GM19238 (cell line): ENCODE results near the gene WFIKKN1.

Experiments used
- DNase-seq: peaks from one replicate; pipeline ENCODE4 v3.0.0; 2011; ENCODE audit warnings: low spot score; ENCODE audit not compliant: insufficient read length

The WFIKKN1 gene, protein sequence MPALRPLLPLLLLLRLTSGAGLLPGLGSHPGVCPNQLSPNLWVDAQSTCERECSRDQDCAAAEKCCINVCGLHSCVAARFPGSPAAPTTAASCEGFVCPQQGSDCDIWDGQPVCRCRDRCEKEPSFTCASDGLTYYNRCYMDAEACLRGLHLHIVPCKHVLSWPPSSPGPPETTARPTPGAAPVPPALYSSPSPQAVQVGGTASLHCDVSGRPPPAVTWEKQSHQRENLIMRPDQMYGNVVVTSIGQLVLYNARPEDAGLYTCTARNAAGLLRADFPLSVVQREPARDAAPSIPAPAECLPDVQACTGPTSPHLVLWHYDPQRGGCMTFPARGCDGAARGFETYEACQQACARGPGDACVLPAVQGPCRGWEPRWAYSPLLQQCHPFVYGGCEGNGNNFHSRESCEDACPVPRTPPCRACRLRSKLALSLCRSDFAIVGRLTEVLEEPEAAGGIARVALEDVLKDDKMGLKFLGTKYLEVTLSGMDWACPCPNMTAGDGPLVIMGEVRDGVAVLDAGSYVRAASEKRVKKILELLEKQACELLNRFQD

DNA sequence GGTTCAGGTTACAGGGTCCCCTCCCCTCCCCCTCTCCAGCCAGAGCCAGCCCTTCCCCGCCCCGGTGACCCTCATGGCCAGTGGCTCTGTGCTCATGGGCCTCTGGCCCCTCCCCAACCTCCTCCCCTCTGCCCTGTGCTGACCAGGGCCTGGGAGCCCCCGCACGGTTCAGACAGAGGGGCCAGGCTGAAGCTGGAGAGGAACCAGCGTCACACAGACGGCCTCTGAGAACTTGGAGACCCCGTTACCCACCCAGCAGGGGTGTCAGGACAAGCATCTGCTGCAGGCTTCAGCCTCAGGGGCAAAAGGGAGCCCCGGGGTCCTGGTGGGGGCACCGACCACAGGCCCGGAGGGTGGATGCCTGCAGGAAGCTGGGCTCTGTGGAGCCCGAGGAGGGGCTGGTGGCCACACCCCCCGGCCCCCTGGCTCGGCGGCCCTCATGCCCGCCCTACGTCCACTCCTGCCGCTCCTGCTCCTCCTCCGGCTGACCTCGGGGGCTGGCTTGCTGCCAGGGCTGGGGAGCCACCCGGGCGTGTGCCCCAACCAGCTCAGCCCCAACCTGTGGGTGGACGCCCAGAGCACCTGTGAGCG is at the start of gene WFIKKN1:
WFIKKN1 (plus strand) TSS at position 171 of the 591 bp plus-strand sequence; CDS start at position 440, 269 bp downstream.
- DNase-seq = no peak

DNA sequence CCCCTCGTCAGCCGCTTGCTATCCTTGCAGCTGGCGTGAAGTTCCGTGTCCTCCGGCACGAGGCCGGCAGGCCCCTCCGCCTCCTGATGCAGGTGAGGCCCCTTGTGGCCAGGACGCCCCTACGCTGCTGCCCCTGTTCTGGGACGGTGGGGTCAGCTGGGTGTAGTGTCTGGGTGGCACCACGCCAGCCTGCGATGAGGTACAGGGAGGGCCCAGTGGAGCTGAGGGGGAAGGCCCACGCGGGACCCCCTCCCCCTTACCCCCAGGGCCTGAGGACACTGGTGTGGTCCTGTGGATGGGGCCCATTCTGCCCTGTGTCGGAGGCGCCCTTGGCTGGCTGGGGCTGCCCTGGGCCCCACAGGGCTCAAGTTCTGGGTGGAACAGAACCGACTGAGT is 48.6 kb upstream of the WFIKKN1 start:
- DNase-seq = no peak

DNA sequence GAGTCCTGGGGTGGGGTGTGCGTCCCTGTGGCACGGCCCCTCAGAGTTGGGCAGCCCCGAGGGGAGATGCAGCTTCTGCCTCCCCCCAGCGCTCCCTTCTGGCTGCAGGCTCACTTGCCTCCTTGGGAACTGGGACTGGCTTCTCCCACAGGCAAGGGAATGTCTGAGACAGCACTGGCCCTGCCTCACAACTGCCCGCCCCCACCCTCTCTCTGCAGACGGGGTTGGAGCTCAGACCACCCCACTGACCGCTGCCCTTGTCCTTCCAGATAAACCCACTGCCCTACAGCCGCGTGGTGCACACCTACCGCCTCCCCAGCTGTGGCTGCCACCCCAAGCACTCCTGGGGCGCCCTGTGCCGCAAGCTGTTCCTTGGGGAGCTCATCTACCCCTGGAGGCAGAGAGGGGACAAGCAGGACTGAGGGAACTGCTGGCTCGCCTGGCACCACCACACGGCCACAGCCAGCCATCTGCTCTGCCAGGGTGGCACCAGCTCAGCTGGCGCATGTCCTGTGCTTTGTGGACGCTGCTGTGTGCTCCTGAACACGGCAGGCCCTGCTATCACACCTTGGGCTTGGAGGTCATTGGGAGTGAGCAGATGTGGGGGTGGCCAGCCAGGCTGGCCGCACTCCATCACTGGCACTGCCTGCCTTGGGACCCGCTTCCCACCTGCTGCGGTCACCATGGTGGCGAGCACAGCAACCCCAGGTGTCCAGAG is 48.0 kb upstream of the WFIKKN1 start:
- DNase-seq = no peak

DNA sequence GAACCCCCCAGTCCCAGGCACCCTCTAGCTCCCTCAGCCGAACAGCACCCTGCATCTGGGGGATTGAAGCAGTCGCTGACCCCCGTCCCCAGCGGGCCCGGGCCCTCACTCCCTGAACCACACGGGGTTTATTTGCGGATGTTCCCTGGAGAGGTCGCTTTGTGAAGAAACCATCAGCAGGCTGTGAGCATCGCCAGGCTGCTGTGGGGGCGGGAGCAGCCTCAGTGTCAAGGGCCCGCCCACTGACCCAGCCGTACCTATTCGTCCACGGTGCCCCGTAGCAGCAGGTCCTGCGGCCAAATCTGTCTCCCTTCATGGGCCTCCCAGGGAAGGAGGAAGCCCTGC is 47.3 kb upstream of the WFIKKN1 start:
- no peak for DNase-seq

DNA sequence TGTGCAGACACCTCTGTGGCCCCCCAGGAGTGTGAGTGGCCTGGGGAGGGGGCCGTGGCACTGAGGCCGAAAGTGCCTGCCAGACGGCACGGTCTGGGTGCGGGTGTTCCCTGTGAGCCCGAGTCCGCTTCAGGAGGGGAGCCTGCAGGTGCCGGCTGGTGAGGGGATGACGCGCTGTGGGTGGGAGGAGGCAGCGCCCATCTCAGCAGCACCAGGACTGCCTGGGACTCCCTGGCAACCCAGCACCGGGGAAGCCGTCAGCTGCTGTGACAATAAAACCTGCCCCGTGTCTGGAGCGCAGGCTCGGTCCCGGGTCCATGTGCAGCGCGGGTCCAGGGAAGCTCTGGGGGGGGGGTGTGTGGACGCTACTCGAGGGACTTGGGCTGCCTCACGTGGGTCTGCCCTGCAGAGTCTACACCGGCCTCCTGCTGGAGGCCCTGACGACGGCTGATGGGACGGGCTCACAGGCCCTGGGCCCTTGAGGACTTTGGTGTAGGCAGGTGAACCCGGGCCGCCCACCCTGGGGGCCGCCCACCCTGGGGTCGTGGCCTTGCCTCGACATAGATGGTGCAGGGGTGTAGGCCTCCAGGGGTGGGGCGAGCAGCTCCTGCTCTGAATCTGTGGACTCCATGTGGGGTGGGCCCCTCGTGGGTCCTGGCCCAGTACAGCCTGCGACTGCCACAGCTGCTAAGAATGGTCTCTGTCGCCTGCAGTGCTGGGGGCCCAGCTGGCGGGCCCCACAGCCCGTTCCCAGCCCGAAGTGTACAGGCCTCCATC is 46.8 kb upstream of the WFIKKN1 start:
- no peak for DNase-seq

DNA sequence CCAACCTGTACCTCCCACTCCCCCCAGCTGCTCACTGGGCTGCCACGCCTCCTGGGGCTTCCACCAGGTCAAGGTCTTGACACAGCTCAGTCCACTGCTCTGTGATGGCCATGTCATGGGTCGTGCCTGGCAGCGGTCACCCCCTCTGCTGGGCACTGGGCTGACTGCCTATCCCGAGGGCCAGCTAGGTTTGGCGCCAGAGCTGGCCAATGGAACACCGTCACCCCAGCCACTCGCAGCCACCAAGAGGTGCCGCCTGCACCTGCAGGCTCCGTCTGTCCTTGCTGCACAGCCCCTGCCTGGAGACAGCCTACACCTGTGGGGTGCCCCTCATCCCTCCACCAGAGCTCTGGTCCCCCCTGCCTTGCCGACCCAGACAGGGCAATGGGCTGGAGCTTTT is 45.4 kb upstream of the WFIKKN1 start:
- DNase-seq = no peak

DNA sequence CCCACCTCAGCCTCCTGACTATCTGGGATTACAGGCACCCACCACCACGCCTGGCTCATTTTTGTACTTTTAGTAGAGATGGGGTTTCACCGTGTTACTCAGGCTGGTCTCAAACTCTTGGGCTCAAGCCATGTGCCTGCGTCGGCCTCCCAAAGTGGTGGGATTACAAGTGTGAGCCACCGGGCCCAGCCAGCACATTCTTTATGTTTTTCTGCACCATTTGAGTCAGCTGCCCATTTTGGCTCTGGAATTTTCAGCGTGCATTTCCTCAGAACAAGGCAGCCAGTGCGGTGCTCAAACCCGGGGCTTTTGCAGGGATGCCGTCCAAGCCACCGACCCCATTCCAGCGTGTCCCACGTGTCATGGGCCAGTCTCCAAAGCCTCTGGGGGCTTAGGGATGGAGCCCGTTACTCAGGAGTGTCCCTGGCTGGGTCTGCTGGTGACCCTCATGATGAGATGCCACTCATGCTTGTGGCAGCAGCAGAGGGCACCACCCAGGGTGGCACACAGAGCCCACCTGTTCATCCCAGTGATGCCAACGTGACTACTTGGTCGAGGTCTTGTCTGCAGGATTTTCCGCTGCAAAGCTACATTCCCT is 44.6 kb upstream of the WFIKKN1 start:
- no peak for DNase-seq

DNA sequence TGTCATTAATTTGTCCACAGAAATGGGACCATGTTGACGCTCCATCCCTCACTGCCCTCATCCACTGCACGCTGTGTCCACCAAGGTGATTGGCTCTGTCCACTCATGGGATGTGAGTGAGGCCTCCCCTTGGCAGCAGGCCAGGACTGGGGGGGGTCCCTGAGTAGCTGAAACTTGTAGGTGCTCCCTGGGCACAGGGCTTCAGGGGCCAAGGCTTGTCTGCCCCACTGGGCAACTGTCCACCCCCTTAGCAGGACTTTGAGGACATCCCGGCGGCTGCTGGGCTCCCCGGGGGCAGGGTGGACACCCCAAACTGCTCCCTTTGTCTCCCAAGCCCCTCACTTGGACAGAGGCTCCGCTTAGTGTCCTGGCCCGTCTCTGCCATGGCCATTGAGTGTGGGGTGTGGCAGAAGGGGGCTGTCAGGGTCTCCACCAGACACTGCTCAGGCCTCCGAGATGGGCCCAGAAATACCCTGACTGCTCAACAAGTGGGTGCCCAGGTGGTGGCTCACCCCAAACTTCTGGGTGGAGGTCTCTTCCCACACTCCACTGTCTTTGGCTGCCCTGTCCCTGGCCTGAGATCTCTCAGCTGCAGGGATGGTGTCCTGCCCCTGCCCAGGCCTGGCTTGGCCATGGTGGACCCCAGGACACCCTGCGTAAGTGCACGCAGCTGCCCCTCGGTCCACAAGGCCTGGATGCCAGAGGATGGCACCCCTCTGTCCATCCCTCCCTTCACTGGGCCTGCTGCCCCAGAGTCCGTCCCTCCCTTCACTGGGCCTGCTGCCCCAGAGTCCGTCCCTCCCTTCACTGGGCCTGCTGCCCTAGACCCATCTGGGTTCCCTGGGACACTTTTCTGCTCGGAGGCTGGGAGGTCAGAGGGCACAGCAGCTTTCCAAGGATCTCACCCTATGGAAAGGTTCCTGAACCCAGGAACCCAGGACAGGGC is 43.9 kb upstream of the WFIKKN1 start:
- no peak for DNase-seq

DNA sequence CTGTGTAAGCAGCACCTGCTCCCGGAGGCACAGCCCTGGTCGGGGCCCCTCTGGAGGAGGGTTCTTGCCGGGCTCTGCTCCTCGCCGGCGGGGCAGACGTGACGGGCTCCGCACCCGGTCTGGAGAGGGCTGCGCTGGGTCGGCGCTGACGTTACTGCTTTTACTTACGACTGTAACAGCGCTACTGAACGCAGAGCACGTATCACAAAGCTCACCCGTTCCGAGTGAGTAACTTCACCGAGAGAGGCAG is 42.2 kb upstream of the WFIKKN1 start:
- peak; percentile 45 for DNase-seq

DNA sequence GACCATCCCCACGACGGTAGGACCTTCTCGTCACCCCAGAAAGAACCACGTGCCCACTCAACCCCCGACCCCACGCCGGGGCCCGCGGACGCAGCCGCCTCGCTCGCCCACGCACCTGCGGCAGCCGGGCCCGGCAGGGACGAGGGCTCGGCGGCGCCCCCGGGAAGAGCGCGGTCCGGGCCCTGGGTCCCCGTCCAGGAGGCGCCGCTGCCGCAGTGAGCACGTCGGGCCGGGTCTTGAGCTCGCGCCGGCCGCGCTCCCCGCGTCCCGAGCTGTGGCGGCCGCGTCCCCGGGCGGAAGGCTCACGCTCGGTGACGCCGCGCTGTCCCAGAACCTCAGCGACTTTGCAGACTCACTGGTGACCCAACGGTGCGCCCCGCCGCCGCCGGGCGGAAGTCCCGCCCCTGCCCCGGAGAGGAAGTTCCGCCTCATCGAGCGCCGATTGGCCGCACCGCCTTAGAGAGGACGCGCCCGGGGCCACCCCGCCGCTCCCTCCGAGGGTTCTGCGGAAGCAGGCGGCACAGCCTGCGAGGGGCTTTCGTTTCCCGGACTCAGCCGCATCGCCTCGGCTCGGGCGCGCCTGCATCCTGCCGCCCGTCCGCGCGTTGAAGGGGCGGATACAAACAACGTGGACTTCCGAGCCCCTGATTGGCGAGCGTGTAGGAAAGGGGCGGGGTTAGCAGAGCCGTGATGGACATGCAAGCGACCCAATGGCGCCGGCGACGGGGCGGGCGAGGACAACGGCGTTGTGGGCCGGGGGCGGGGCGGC is 41.7 kb upstream of the WFIKKN1 start:
- peak; percentile 93 for DNase-seq

DNA sequence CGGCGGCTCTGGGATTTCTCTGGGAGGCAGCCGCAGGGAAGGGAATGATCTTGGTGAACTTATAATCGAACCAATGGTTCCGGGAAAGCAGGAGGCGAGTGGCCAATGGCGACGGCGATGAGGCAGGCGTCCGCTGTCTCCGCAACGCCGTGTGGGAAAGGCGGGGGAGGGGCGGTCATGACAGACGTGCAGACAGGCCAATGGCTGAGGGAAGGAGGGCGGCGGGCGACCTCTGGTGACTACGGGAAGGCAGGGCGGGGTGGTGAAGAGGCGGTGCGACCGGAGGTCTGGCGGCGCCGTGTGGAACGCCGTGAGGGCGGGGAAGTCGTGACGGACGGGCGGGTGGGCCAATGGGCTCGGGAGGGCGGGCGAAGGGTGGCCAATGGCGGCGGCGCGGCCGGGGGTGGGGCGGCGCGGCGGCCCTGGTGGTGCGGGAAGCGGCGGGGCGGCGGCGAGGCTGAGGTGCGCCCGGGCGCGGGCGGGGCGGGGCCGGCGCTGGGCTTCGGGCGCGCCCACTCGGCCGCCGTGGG is 41.1 kb upstream of the WFIKKN1 start, which contains the start of gene RAB40C:
RAB40C (plus strand) TSS at position 409 of the 530 bp plus-strand sequence. CDS start 226 bp downstream, outside the sequence.
- DNase-seq = peak; percentile 99

DNA sequence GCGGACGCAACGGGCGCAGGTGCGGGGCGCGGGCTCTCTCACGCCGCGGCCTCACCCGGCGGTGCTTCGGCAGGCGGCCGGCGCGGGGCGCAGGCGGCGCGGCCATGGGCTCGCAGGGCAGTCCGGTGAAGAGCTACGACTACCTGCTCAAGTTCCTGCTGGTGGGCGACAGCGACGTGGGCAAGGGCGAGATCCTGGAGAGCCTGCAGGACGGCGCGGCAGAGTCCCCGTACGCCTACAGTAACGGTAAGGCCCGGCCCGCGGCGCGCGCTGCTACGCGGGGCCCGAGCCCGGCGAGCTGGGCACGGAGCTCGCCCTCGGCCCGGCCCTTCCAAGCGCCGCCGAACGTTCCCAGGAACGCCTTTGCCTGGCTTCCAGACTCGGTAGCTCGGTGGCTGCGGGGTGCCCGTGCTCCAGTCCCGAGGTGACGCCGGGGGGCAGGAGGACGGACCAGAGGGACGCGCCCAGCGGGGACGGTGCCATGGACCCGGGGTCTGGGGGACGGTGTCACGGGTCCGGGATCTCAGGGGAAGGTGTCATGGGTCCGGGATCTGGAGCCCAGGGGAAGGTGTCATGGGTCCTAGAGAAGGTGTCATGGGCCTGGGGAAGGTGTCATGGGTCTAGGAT is 40.5 kb upstream of the WFIKKN1 start:
- DNase-seq = no peak

DNA sequence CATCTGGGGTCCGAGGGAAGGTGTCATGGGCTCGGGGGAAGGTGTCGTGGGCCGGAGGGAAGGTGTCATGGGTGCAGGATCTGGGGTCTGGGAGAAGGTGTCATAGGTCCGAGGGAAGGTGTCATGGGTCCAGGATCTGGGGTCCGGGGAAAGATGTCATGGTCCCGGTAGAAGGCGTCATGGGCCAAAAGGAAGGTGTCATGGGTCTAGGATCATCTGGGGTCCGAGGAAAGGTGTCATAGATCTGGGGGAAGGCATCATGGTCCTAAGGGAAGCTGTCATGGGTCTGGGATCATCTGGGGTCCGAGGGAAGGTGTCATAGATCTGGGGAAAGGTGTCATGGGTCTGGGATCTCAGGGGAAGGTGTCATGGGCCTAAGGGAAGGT is 40.0 kb upstream of the WFIKKN1 start:
- DNase-seq = no peak

DNA sequence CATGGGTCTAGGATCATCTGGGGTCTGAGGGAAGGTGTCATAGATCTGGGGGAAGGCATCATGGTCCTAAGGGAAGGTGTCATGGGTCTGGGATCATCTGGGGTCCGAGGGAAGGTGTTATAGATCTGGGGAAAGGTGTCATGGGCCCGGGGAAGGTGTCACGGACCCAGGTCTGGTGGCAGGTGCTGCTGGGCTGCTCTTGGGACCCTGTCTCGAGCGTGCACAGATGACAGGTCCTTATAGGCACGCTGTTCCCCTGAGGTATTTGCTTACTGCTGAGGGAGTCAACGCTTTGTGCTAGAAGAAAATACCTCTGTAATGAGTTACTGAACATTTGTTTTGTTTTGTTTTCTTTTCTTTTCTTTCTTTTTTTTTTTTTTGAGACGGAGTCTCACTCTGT is 39.6 kb upstream of the WFIKKN1 start:
- DNase-seq = no peak

DNA sequence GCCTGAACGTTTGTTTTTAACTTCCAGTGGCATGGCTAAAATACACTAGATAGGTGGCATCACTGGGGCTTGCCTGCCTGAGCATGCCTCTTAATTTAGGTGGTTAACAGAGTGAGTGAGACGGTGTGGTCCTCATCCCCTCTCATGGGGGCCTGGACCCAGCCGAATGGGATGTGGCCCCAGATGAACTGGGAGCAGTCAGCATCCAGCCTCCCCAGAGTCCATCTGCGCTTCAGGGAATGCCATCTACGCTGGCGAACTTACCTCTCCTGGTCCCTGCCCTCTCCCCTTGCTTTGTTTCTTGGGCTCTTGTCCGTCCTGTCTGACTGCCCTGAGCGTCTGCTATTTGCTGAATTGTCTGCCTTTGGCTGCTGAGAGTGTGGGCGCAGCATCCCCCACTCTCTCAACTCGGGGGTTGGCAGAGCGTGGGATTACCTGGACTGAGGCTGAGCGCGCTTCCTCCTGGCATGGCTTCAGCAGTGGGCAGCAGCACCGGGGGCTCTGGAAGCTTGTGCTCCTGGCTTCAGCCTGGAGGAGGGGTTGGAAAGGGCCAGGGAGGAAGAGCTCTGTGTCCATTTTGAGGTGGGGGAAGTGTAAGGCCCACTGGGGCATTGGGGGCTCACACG is 38.8 kb upstream of the WFIKKN1 start:
- no peak for DNase-seq

DNA sequence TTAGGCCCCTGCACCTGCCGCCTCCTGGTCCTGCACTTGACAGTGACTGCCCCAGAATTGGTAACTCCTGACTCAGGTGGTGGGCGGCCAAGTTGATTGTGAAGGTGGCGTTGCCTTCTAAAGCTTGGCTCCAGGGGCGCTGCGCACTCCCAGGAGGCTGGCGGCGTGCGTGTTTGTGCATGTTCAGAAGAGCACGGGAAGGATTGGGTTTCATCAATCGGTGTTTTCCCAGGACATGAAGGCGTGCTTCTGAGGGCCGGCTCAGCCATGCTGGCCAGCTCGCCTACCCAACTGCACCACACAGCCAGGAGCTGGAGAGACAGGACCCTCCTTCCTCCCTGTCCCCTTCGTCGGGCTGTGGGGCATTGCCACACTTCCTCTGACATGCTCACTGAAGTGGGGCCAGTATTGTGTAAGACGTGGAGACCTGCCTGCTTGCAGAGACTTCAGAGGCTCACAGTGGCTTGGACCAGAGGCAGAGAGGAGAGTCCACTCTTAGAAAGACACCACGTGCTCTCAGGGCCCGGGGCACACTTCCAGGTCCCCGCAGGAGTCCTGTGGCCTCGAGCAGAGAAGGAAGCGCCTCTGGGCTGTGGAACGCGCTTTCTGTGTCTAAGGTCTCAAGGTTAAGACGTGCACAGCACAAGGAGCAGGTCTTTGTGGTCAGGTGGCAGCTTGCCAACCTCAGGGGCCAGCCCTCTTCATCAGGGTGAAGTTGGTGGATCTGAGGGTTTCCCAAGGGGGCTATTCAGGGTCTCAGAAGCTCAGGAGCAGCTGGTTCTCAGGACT is 38.1 kb upstream of the WFIKKN1 start:
- DNase-seq = no peak

DNA sequence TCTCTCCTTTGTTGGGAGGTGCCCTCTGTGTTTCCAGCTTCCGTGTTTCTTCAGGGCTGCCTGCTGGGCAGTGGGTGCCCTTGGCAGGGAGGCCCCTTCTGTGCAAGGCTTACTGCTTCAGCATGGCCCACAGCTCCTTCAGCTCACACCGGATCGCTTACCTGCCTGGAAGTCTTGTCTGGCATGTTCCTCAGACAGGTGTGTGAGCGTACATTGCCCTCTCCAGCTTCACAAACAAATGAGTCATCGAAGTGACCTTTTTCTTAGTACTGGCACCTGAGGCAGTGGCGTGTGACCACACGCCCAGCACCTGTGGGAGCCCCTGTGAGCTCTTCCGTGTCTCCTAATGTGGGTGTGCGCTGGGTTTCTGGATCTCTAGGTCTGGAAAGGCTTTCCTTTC is 37.4 kb upstream of the WFIKKN1 start:
- no peak for DNase-seq
